GM23338 (cell line): ENCODE measurements around the gene RBM33. TPM values are rescaled to one million over a fixed set of nuclear protein-coding genes. Genes with fewer than 3 reads are reported as not detected.

ENCODE experiments used
- ATAC-seq: fragments of 200-7000 bp; cut with Tn5 transposase; 3 replicates; pipeline ENCODE4 v1.9.1; 2020
- DNase-seq: peaks from one replicate; pipeline ENCODE4 v3.0.0-alpha.2; 2015; ENCODE audit warnings: low spot score
- H2AFZ ChIP-seq: fragments of 200-600 bp; sonication (generic); 2 replicates; pipeline ENCODE4 v1.8.0; 2016; ENCODE audit warnings: antibody characterized with exemption, mild to moderate bottlenecking, moderate library complexity
- H3F3A ChIP-seq: fragments of 200-600 bp; sonication (generic); replicated peaks from 2 replicates; pipeline ENCODE4 v1.8.0; 2017; ENCODE audit warnings: antibody characterized with exemption, mixed run types, low read depth
- H3K27ac ChIP-seq: fragments of 200-600 bp; sonication (generic); 2 replicates; pipeline ENCODE4 v1.6.1; 2016; ENCODE audit warnings: low read depth
- H3K27me3 ChIP-seq: fragments of 200-600 bp; sonication (generic); 2 replicates; pipeline ENCODE4 v1.8.0; 2016; ENCODE audit warnings: mild to moderate bottlenecking, mixed run types, moderate library complexity; ENCODE audit not compliant: insufficient read depth
- H3K36me3 ChIP-seq: fragments of 200-600 bp; sonication (generic); 2 replicates; pipeline ENCODE4 v1.8.0; 2016; ENCODE audit warnings: mild to moderate bottlenecking; ENCODE audit not compliant: insufficient read depth
- H3K4me1 ChIP-seq: fragments of 200-600 bp; sonication (generic); 2 replicates; pipeline ENCODE4 v1.8.0; 2016; ENCODE audit warnings: mild to moderate bottlenecking, moderate library complexity; ENCODE audit not compliant: insufficient read depth
- H3K4me2 ChIP-seq: fragments of 200-600 bp; sonication (generic); 2 replicates; pipeline ENCODE4 v1.7.1; 2017; ENCODE audit warnings: mixed run types
- H3K4me3 ChIP-seq: fragments of 200-600 bp; sonication (generic); 2 replicates; pipeline ENCODE4 v1.6.1; 2016; ENCODE audit warnings: mixed run types
- H3K79me2 ChIP-seq: fragments of 200-600 bp; sonication (generic); replicated peaks from 2 replicates; pipeline ENCODE4 v1.8.0; 2017; ENCODE audit warnings: mild to moderate bottlenecking; ENCODE audit not compliant: insufficient read depth
- H3K9me2 ChIP-seq: fragments of 200-600 bp; sonication (generic); 2 replicates; pipeline ENCODE4 v1.8.0; 2017; ENCODE audit not compliant: insufficient read depth
- H4K20me1 ChIP-seq: fragments of 200-600 bp; sonication (generic); replicated peaks from 2 replicates; pipeline ENCODE4 v1.8.0; 2017; ENCODE audit warnings: mild to moderate bottlenecking; ENCODE audit not compliant: insufficient read depth
- H3K27ac Mint-ChIP-seq: 2 replicates; pipeline ENCODE4 v1.8.0; 2020; ENCODE audit warnings: inconsistent platforms, mild to moderate bottlenecking, moderate library complexity, mixed read lengths
- H3K27me3 Mint-ChIP-seq: 3 replicates; pipeline ENCODE4 v1.8.0; 2022; ENCODE audit warnings: low read depth, mild to moderate bottlenecking, moderate library complexity, mixed read lengths, inconsistent platforms; ENCODE audit not compliant: insufficient read depth, poor library complexity
- H3K36me3 Mint-ChIP-seq: 3 replicates; pipeline ENCODE4 v1.8.0; 2021; ENCODE audit warnings: low read depth, mild to moderate bottlenecking, inconsistent platforms, moderate library complexity, mixed read lengths
- H3K4me1 Mint-ChIP-seq: 3 replicates; pipeline ENCODE4 v1.8.0; 2020; ENCODE audit warnings: mild to moderate bottlenecking, inconsistent platforms, mixed read lengths
- H3K4me3 Mint-ChIP-seq: 3 replicates; pipeline ENCODE4 v1.8.0; 2021; ENCODE audit warnings: moderate library complexity, mild to moderate bottlenecking, inconsistent platforms, mixed read lengths
- H3K9me3 Mint-ChIP-seq: 3 replicates; pipeline ENCODE4 v1.8.0; 2020; ENCODE audit warnings: moderate library complexity, mild to moderate bottlenecking, inconsistent platforms, mixed read lengths
- CREB1 ChIP-seq: fragments of 250-450 bp; sonication (Bioruptor Pico); IDR thresholded peaks from 2 replicates; pipeline ENCODE4 v1.5.0; 2020; ENCODE audit warnings: low read depth, mild to moderate bottlenecking, moderate library complexity
- EZH2 ChIP-seq: fragments of 200-600 bp; sonication (generic); IDR thresholded peaks from one replicate; pipeline ENCODE4 v1.8.0; 2017; ENCODE audit warnings: antibody characterized with exemption, mild to moderate bottlenecking, low read depth; ENCODE audit not compliant: unreplicated experiment
- EZH2phosphoT487 ChIP-seq: fragments of 200-600 bp; sonication (generic); IDR thresholded peaks from one replicate; pipeline ENCODE4 v1.8.1; 2018; ENCODE audit warnings: antibody characterized with exemption; ENCODE audit not compliant: unreplicated experiment
- JUNB ChIP-seq: IDR thresholded peaks from one replicate; pipeline ENCODE4 v1.6.1; 2016; ENCODE audit warnings: antibody characterized with exemption; ENCODE audit not compliant: unreplicated experiment
- NANOG ChIP-seq: IDR thresholded peaks from 2 replicates; pipeline ENCODE4 v1.6.1; 2016; ENCODE audit warnings: antibody characterized with exemption, borderline replicate concordance
- POLR2AphosphoS5 ChIP-seq: IDR thresholded peaks from 2 replicates; pipeline ENCODE4 v1.6.1; 2016; ENCODE audit warnings: antibody characterized with exemption, low read depth
- STAT1 ChIP-seq: IDR thresholded peaks from one replicate; pipeline ENCODE4 v1.6.1; 2016; ENCODE audit warnings: antibody characterized with exemption; ENCODE audit not compliant: unreplicated experiment
- ZNF114 ChIP-seq: fragments of 250-450 bp; sonication (Bioruptor Pico); IDR thresholded peaks from 2 replicates; pipeline ENCODE4 v1.5.0; 2020; ENCODE audit warnings: mild to moderate bottlenecking, moderate library complexity
- ZNF331 ChIP-seq: fragments of 250-450 bp; sonication (Bioruptor Pico); IDR thresholded peaks from 2 replicates; pipeline ENCODE4 v1.5.0; 2020; ENCODE audit warnings: low read depth, mild to moderate bottlenecking, moderate library complexity
- polyA plus RNA-seq: library from polyadenylated mRNA; unstranded; fragments of >200 nt; fragmentation: Nextera tagmentation; extraction: Ambion mirVana; gene quantifications from 2 replicates; pipeline ENCODE4 v1.2.1, GENCODE V29; 2016
- total RNA-seq: library from RNA; depleted of rRNA; stranded (reverse); fragments of >200 nt; shearing (Covaris generic); gene quantifications from 2 replicates; pipeline ENCODE4 v1.2.3, GENCODE V29; 2014
- TF ChIP-seq, protein P1 (sequence below): fragments of 250-450 bp; sonication (Bioruptor Pico); IDR thresholded peaks from 2 replicates; pipeline ENCODE4 v1.5.0; 2020; ENCODE audit warnings: mild to moderate bottlenecking, moderate library complexity
- TF ChIP-seq, protein P2 (sequence below), 2 experiments: fragments of 200-600 bp in 1 of 2; sonication (generic) in 1 of 2; conservative IDR thresholded peaks; 2 replicates each; pipeline versions ENCODE4 v1.5.1 to v1.6.1; 2016 to 2017; ENCODE audit warnings: antibody characterized with exemption in 2 of 2, low read depth in 2 of 2, mild to moderate bottlenecking in 2 of 2, moderate library complexity in 1 of 2
- TF ChIP-seq, protein P3 (sequence below): IDR thresholded peaks from one replicate; pipeline ENCODE4 v1.6.1; 2018; ENCODE audit warnings: antibody characterized with exemption; ENCODE audit not compliant: unreplicated experiment
- TF ChIP-seq, protein P4 (sequence below): IDR thresholded peaks from 2 replicates; pipeline ENCODE4 v1.6.1; 2016; ENCODE audit warnings: antibody characterized with exemption

Gene RBM33
- total and polyA plus RNA-seq, 2 experiments from 2014 or later: 47.7 to 94.7 TPM

DNA sequence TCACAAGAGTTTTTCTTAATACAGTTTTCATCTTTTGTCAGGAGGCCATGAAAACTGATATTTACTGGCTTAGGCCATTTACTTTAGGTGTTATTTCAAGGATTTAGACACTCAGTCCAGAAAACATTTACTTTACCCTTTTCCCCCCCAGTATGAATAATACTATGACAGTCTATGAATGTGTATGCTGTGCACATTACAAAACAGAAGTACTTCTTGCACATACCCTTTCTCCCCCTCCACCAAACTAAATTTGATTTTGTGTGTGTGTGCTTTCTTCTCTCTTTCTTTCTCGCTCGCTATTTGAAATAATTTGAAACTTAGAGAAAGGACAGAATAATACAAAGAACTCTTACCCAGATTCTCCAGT, 41.3 kb downstream of the RBM33 start:
- Histone ChIP-seq H3F3A (no peaks in the 10 kb centered on the region), H3K4me1 (peaks cover 20% of the 10 kb centered on the region), H3K36me3 (no peaks in the 10 kb centered on the region), H4K20me1 (peaks cover 28% of the 10 kb centered on the region), H3K79me2 (peaks cover 100% of the 10 kb centered on the region), H3K27ac (no peak overlapping the region), H3K27me3 (no peaks in the 10 kb centered on the region), H3K4me3 (no peak overlapping the region), H3K9me2 (no peaks in the 10 kb centered on the region), H3K4me2 (no peak overlapping the region), H2AFZ (no peak overlapping the region)
- no peak for ATAC-seq
- peaks cover 55% of the 10 kb centered on the region for H3K36me3 Mint-ChIP-seq
- peaks cover 13% of the 10 kb centered on the region for H3K9me3 Mint-ChIP-seq
- peaks cover 53% of the 10 kb centered on the region for H3K4me1 Mint-ChIP-seq
- no peak for TF ChIP-seq NANOG
- TF ChIP-seq, protein P1, sequence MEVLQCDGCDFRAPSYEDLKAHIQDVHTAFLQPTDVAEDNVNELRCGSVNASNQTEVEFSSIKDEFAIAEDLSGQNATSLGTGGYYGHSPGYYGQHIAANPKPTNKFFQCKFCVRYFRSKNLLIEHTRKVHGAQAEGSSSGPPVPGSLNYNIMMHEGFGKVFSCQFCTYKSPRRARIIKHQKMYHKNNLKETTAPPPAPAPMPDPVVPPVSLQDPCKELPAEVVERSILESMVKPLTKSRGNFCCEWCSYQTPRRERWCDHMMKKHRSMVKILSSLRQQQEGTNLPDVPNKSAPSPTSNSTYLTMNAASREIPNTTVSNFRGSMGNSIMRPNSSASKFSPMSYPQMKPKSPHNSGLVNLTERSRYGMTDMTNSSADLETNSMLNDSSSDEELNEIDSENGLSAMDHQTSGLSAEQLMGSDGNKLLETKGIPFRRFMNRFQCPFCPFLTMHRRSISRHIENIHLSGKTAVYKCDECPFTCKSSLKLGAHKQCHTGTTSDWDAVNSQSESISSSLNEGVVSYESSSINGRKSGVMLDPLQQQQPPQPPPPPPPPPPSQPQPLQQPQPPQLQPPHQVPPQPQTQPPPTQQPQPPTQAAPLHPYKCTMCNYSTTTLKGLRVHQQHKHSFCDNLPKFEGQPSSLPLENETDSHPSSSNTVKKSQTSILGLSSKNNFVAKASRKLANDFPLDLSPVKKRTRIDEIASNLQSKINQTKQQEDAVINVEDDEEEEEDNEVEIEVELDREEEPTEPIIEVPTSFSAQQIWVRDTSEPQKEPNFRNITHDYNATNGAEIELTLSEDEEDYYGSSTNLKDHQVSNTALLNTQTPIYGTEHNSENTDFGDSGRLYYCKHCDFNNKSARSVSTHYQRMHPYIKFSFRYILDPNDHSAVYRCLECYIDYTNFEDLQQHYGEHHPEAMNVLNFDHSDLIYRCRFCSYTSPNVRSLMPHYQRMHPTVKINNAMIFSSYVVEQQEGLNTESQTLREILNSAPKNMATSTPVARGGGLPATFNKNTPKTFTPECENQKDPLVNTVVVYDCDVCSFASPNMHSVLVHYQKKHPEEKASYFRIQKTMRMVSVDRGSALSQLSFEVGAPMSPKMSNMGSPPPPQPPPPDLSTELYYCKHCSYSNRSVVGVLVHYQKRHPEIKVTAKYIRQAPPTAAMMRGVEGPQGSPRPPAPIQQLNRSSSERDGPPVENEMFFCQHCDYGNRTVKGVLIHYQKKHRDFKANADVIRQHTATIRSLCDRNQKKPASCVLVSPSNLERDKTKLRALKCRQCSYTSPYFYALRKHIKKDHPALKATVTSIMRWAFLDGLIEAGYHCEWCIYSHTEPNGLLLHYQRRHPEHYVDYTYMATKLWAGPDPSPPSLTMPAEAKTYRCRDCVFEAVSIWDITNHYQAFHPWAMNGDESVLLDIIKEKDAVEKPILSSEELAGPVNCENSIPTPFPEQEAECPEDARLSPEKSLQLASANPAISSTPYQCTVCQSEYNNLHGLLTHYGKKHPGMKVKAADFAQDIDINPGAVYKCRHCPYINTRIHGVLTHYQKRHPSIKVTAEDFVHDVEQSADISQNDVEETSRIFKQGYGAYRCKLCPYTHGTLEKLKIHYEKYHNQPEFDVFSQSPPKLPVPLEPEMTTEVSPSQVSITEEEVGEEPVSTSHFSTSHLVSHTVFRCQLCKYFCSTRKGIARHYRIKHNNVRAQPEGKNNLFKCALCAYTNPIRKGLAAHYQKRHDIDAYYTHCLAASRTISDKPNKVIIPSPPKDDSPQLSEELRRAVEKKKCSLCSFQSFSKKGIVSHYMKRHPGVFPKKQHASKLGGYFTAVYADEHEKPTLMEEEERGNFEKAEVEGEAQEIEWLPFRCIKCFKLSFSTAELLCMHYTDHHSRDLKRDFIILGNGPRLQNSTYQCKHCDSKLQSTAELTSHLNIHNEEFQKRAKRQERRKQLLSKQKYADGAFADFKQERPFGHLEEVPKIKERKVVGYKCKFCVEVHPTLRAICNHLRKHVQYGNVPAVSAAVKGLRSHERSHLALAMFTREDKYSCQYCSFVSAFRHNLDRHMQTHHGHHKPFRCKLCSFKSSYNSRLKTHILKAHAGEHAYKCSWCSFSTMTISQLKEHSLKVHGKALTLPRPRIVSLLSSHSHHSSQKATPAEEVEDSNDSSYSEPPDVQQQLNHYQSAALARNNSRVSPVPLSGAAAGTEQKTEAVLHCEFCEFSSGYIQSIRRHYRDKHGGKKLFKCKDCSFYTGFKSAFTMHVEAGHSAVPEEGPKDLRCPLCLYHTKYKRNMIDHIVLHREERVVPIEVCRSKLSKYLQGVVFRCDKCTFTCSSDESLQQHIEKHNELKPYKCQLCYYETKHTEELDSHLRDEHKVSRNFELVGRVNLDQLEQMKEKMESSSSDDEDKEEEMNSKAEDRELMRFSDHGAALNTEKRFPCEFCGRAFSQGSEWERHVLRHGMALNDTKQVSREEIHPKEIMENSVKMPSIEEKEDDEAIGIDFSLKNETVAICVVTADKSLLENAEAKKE (CRISPR knock-in tag): no peak
- TF ChIP-seq, protein P2, sequence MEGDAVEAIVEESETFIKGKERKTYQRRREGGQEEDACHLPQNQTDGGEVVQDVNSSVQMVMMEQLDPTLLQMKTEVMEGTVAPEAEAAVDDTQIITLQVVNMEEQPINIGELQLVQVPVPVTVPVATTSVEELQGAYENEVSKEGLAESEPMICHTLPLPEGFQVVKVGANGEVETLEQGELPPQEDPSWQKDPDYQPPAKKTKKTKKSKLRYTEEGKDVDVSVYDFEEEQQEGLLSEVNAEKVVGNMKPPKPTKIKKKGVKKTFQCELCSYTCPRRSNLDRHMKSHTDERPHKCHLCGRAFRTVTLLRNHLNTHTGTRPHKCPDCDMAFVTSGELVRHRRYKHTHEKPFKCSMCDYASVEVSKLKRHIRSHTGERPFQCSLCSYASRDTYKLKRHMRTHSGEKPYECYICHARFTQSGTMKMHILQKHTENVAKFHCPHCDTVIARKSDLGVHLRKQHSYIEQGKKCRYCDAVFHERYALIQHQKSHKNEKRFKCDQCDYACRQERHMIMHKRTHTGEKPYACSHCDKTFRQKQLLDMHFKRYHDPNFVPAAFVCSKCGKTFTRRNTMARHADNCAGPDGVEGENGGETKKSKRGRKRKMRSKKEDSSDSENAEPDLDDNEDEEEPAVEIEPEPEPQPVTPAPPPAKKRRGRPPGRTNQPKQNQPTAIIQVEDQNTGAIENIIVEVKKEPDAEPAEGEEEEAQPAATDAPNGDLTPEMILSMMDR (conservative IDR thresholded peaks at IDR 0.05; ENCODE audit: low read depth in 2 of 2): no peak
- no peak for TF ChIP-seq EZH2phosphoT487
- no peak for TF ChIP-seq STAT1
- TF ChIP-seq, protein P3, sequence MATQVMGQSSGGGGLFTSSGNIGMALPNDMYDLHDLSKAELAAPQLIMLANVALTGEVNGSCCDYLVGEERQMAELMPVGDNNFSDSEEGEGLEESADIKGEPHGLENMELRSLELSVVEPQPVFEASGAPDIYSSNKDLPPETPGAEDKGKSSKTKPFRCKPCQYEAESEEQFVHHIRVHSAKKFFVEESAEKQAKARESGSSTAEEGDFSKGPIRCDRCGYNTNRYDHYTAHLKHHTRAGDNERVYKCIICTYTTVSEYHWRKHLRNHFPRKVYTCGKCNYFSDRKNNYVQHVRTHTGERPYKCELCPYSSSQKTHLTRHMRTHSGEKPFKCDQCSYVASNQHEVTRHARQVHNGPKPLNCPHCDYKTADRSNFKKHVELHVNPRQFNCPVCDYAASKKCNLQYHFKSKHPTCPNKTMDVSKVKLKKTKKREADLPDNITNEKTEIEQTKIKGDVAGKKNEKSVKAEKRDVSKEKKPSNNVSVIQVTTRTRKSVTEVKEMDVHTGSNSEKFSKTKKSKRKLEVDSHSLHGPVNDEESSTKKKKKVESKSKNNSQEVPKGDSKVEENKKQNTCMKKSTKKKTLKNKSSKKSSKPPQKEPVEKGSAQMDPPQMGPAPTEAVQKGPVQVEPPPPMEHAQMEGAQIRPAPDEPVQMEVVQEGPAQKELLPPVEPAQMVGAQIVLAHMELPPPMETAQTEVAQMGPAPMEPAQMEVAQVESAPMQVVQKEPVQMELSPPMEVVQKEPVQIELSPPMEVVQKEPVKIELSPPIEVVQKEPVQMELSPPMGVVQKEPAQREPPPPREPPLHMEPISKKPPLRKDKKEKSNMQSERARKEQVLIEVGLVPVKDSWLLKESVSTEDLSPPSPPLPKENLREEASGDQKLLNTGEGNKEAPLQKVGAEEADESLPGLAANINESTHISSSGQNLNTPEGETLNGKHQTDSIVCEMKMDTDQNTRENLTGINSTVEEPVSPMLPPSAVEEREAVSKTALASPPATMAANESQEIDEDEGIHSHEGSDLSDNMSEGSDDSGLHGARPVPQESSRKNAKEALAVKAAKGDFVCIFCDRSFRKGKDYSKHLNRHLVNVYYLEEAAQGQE: no peak
- TF ChIP-seq, protein P4, sequence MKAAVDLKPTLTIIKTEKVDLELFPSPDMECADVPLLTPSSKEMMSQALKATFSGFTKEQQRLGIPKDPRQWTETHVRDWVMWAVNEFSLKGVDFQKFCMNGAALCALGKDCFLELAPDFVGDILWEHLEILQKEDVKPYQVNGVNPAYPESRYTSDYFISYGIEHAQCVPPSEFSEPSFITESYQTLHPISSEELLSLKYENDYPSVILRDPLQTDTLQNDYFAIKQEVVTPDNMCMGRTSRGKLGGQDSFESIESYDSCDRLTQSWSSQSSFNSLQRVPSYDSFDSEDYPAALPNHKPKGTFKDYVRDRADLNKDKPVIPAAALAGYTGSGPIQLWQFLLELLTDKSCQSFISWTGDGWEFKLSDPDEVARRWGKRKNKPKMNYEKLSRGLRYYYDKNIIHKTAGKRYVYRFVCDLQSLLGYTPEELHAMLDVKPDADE: no peak
- no peak for TF ChIP-seq ZNF114 (CRISPR knock-in tag)
- no peak for TF ChIP-seq ZNF331
- no peak for TF ChIP-seq CREB1
- no peak for TF ChIP-seq EZH2
- no peak for TF ChIP-seq JUNB
- TF ChIP-seq POLR2AphosphoS5: no peak
- DNase-seq: no peak
- H3K27ac Mint-ChIP-seq: no peak overlapping the region
- H3K27me3 Mint-ChIP-seq: peaks cover 2% of the 10 kb centered on the region
- no peak overlapping the region for H3K4me3 Mint-ChIP-seq
